GM20000 (cell line): Measurements from ENCODE around the gene SLC22A7.

ENCODE experiments used
- DNase-seq: peaks from one replicate; pipeline ENCODE4 v3.0.0; 2012; ENCODE audit warnings: low spot score
- CTCF ChIP-seq: IDR thresholded peaks from 2 replicates; pipeline ENCODE4 v1.5.1; 2012; ENCODE audit warnings: mild to moderate bottlenecking, control low read depth; ENCODE audit errors: extremely low read depth, missing control alignments

SLC22A7 gene

GRCh38 chr6:43306086-43306485 lies 8.0 kb downstream of the SLC22A7 start:
- DNase-seq, result no peak
- no peak for TF ChIP-seq CTCF

- no peak for TF ChIP-seq CTCF
- DNase-seq, result no peak
Observed at GRCh38 chr6:43307451-43308100, 9.5 kb downstream of the SLC22A7 start.

GRCh38 chr6:43308101-43308989 lies 10.3 kb downstream of the SLC22A7 start, which contains the start of gene CRIP3:
CRIP3 (minus strand) TSS chr6:43308826; CDS start chr6:43308792, 34 bp downstream.
- no peak for TF ChIP-seq CTCF
- peak; percentile 54 for DNase-seq

- TF ChIP-seq CTCF, result no peak
- no peak for DNase-seq
Observed at GRCh38 chr6:43308990-43309477, 11.0 kb downstream of the SLC22A7 start.

- no peak for TF ChIP-seq CTCF
- DNase-seq, result no peak
Observed at GRCh38 chr6:43310134-43310533, 12.1 kb downstream of the SLC22A7 start.

- TF ChIP-seq CTCF, result no peak
- no peak for DNase-seq
Observed at GRCh38 chr6:43310624-43311023, 12.6 kb downstream of the SLC22A7 start.

- no peak for DNase-seq
- TF ChIP-seq CTCF, result no peak
Observed at GRCh38 chr6:43311666-43312065, 13.6 kb downstream of the SLC22A7 start.
